GOT3 (cell line): ENCODE results near the gene CMIP.
"Not testable (repeated sequence)": the region's sequence is repeated elsewhere in the genome, so short reads cannot be mapped to it uniquely, and the experiment has no call there.

Source experiments
- DNase-seq: peaks from one replicate; lab custom pipeline; 2025; ENCODE audit warnings: mixed read lengths; lab: John Stamatoyannopoulos, UW

The CMIP gene

DNA sequence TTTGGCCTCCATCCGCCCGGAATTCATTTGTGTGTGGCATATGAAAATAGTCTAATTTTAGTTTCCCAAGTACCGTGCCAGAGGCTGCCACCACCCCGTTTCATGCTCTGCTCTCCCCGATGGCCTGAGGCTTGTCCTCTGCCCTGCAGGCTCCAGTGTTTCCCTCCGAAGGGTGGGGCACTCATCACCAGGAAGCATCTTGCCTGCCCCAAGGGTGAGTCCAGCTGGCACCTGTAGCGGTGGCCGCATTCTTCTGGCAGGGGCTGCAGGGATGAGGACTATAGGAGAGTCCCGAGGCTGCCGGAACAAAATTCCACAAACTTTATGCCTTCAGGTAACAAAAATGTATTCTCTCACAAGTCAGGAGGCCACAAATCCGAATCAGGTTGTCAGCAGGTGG lies 23.1 kb upstream of the CMIP start:
- DNase-seq: no peak

DNA sequence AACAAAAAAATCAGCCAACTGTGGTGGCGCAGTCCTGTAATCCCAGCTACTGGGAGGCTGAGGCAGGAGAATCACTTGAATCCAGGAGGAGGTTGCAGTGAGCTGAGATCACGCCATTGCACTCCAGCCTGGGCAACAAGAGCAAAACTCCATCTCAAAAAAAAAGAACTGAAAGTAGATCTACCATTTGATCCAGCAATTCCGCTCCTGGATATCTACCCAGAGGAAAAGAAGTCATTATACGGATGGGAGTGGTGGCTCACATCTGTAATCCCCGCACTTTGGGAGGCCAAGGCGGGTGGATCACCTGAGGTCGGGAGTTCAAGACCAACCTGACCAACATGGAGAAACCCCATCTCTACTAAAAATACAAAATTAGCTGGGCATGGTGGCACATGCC lies 22.5 kb upstream of the CMIP start:
- DNase-seq: not testable (repeated sequence)

DNA sequence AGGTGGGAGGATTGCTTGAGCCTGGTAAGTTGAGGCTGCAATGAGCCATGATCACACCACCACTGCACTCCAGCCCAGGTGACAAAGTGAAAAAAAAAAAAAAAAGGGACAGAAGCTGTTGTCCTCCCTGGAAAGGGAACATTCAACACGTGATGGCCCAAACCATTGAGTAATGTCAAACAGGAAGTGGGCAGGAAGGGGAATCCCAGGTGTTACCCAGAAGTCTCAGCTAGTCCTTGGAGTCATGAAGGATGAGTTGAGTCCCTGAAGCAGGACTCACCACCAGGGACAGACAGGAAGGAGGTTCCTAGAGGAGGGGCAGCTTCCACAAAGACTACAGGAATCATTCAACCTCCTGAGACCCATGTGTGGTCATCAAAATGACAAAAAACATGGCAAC lies 19.8 kb upstream of the CMIP start:
- DNase-seq: no peak

DNA sequence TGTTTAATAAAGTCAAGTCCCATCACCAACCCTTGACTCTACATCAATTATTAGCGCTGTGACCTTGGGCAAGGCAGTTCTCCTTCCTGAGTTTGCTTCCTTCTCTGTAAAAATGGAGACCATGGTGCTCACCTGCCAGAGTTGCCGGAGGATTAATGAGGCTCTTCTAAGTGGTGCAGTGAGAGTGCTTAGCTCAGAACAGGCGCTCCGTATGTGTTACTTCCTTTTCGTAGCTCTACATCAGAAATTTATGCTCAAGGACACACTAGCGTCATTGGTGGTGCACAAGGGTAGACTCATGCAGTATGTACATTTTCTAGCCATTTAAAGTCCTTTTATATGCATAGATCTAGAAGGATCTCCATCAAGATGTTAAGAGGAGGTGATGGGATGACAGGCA lies 17.4 kb upstream of the CMIP start:
- no peak for DNase-seq

DNA sequence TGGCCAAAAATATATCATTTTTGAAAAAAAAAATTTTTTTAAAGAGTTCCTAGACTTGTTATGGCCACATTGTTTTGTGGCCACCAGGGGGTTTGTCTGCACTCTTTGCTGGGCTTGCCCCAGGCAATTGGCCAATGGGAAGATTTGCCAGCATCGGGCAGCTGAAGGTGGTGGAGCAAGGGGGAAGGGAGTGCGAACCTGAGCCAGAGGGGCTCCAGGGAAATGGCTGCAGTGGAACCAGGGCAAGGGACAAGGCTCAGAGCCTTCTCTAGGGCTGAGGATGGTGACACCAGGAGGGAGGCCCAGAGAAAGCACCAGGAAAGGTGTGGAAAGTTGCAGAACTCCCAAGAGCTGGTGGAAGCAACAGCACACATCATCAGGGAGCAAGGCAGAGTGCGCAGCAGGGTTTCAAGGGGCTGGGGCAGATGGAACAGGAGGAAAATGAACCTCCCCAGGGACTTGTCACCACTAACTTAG lies 15.5 kb upstream of the CMIP start:
- DNase-seq: no peak

DNA sequence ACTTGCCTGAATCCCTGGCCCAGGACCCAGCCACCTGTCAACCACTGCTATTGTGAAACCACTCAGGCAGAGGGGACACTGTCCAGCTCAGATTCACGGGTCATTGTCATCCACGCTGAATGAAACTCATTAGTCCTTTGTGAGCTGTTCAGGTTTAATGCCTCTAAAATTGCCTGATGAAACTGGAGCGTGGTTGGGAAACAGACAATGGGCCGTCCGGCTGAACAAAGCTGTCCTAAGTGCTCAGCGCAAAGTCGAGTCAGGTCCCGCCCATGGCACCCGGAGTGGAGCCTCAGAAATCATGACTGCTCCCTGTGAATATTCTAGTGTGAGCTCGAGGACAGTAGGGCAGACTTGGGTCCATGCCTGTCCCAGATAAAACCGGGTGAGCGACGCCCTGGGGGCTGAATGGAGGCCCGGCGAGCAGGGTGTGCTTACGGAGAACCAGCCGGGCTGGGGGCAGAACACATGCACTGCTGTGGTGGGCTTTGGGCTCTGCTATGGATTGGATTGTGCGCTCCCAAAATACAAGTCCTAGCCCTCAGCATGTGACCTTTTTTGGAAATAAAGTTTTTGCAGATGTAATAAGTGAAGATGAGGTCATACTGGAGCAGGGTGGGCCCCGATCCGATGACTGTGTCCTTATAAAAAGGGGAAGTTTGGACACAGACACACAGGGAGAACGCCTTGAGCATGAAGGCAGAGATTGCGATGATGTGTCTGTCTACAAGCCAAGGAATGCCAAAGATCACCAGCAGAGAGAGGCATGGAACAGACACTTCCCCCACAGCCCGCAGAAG lies 12.9 kb upstream of the CMIP start:
- DNase-seq: peak; percentile 46

DNA sequence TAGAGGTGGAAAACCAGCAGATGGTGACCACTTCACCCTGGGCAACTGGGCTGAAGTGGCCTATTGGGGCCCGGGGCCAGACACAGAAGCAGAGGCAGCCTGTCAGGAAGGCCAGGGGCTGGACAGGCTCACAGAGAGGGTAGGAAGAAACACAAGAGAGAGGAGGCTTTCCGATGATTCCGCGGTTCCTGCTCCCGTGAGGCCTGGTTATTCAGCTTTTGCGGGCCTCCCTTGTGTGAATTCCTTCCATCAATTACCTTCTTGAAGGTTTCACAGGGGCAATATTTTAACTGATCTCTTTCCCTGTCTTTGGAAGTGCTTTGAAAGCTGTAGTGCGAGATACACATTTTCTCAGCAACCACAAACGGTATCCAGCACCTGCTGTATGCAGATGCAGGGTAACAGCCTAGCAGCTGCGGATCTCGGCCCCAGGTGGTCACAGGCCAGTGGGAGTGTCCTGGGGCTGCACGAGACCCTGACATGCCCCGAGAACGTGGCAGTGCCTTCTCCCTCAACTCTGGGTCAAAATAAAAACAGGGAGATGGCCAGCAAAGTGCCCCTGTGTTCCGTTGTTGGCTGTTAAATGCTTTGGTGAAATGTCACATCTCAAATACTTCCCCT lies 11.6 kb upstream of the CMIP start:
- DNase-seq: no peak

DNA sequence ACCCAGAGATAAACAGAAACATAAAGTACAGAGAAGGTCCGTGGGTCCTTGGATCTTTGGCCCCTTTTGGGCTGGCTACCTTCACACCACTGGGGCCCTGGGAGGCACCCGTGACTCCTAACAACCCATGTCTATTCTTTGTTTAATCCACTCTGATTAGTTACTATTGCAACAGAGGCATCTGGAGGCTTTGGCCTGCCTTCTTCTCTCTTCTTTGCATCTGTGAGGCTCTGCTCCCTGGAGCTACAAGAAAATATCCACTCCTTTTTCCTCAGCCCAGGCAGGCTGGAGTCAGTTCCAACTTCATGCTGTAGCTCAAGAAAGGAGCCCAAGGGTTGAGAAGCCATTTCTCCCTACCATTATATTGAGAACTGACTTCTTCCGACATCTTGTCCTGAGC lies 9.5 kb upstream of the CMIP start:
- no peak for DNase-seq

DNA sequence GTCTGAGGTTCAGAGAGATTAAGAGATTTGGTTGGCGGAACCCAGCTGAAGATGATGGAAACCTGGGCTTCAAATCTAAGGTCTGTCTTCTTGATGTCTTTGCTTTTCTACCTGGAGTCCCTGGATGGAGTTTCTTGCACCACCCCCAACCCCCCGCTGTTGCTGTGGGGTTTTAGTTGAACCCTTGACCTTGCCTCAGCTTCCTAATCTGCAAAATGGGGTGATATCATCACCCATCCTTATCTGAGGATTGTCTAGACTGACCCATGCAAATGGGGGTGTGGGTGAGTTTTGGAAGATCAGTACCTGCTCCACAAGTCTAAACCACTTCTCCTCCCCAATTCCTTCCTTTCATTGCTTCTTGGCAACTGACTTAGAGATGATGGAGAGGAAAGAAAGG lies 9.0 kb upstream of the CMIP start:
- no peak for DNase-seq

DNA sequence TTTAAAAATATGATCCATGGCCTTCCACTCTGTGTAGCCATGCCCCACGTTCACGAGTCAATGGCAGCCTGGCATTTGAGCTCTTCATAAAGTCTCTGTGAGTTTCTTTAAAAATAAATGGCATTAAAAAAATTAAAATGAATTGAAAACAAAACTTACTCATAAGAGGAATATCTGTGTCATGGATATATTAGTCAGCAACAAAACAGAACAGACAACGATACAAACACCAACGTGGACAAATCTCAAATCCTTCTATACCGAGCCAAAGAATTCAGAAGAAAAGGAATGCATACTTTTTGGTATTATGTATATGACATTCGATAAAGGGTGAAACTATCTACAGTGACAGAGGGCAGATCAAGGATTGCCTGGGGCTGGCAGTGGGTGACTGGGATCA lies 8.2 kb upstream of the CMIP start:
- no peak for DNase-seq

DNA sequence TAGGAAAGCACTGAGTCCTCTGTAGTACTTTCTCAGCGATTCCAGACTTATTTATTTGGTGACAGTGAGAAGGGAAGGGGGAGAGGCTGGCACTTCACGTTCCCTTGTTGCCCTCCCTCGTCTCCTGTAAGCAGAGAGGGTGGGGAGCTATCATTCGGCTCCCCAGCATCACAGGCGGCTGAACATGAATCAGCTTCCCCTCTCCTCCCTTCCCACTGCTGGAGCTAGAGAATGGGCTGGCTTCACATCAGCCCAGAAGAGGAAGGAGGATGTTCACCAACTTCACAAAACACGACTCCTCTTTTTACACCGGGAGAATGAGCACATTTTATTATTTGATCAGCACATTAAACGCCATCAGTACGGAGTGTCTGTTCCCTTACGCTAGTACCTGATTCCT lies 6.7 kb upstream of the CMIP start:
- no peak for DNase-seq

DNA sequence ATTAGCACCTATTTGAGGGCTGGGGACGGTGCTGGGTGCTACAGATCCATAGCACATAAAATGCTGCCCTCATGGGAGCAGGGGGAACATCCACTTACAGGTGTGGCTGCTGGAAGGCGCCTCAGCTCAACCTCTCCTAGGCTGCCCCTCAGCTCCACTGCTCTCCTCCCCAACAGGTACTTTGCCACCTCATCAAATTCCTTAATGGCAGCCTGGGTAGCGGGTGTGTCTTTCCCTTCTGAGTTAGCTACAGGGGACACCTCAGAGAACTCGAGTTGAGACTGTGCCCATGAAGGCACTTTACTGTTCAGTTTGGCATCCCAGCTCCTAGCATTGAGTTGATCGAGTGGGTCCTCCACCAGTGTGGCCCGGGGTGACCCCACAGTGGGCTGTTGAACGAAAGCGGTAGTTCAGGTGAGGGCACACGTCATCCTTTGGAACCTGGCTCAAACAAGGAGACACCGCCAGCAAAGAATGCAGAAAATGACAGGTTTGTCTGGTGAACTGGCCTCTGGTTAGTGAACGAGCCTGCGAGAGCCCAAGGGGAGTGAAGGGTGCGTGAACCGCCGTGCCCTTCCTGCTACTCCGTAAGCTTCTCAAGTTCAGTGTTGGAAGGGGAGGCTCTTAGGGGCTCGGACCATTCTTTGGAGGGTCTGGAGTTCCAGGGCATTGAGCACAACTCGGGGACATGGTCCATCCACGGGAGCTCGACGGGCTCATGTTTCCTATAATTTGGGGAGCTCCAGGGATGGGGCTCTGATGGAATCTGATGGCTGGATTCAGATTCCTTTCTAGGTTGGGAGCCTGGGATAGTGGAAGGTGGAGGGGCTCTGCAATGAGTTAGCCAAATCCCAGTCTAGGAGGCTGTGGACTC lies 3.5 kb upstream of the CMIP start:
- DNase-seq: no peak

DNA sequence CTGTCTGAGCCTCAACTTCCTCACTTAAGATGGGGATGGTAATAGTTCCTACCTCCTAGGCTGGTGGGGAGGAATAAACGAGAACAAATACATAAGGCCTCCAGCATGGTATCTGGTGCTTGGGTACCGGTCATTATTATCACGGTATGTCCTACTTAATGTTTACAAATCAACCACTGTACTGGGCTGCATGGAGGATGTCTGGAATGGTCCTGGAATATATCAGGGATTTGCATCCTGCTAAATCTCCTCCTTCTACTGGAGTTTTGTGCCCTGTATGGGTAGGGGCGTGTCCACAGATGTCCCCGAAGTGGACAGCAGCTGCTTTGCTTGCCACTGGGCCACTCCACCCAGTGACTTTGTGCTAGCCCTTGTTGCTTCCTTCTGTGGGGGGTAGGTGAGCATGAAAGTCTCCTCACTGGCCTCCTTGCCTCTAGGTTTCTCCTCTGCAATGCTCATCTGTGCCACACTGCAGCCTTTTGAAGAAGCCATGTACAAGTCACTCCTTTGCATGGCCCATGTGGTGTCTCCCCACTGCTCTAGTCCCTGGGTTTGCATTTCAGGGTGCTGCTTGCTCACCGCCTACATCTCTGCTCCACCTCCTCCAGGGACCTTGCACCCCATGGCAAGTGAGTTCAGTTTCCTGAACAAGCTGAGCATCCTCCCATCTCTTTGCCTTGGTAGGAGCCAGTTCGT lies 2.2 kb upstream of the CMIP start:
- DNase-seq: no peak

DNA sequence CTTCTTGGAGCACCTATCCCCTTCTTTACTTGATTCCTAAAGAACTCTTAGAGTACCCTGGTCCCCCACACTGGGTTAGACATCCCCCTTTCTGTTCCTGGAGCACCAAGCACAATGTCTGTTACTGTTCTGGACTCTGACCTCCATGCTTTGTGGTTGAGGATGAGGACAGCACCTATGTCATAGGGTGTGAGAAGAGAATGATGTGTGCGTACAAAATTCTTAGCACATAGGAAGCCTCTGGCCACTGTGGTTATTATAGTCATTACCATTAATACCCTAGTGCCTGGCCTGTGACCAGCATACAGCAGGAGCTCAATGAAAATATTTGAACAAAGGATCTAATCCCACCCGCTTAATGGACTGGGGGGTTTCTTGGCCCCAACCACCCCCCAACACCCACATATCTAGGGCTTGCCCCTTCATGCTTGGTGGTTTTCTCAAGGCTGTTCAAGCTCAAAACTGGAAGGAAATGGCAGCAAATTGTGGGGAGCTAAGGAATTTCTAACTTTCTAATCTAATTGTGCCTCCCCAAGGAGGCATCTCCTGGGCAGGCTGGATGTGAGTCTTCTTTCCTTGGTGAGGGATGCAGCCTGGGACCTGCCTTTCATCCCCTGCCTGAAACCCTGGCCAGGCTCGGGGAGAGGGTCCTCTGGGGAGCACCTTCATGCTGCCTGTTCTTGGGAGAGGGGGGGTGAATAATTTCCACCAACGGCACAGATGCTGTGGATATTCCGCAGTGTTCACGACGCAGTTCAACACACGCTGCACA lies 1.5 kb upstream of the CMIP start:
- no peak for DNase-seq

DNA sequence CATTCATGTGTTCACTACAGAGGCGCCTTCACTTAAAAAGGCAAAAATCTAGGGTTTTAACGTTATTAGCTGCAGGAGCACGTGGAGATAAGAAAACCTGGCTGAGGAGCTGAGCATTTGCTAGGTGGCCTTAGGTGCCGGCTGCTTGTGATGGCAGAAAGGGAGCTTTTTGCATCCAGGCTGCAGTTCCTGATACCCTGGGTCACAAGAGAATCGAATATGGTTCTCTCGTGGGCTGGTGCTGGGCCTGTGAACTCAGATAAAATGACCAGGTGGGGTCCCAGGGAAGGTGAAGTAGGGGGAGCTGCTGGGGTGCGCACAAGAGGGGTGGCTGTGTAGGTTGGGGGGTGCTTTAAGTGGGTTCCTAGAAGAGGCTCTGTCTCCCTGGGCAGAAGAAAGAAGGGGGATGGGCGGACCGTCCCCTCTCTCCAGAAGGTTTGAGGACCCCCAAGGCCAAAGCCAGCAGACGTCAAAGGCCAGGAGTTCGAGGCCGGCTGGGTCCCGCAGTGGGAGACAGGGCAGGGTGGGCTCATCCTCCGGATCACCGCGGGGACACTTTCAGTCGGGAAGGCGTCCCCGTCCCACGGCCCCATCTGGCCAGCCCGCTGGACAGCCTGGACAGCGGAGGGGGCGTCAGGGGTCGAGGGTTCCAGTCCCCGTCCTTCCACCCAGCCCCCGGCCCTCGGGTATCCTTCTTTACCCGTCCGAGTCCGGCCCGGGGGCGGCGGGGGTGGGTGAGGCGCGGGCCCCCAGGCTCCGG lies 740 bp upstream of the CMIP start:
- DNase-seq: no peak

DNA sequence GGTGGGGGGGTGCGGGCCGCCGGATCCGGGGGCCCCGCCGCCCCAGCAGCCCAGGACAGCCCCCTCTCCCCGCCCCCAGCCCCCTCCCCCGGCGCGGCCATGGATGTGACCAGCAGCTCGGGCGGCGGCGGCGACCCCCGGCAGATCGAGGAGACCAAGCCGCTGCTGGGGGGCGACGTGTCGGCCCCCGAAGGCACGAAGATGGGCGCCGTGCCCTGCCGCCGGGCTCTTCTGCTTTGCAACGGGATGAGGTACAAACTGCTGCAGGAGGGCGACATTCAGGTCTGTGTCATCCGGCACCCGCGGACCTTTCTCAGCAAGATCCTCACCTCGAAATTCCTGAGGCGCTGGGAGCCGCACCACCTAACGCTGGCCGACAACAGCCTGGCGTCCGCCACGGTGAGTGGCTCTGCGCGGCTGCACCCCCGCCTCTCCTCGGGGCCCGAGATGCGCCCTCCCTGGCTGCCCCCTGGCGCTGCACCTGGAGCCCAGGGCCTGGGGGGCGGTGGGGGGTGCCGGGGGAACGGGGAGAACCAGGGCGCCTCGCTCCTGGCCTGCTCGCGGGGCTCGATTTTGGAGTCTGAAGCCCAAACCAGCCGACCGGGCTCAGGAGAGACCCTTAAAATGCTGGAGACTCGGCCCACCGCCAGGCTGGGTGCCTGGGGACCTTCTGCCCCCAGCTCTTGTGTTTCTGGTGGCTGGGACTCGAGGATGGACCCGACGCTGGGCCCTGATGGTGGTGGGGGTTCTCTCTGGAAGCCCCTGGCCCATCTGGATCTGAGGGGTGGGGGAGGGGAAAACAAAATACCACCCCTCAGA lies 744 bp downstream of the CMIP start:
- no peak for DNase-seq

DNA sequence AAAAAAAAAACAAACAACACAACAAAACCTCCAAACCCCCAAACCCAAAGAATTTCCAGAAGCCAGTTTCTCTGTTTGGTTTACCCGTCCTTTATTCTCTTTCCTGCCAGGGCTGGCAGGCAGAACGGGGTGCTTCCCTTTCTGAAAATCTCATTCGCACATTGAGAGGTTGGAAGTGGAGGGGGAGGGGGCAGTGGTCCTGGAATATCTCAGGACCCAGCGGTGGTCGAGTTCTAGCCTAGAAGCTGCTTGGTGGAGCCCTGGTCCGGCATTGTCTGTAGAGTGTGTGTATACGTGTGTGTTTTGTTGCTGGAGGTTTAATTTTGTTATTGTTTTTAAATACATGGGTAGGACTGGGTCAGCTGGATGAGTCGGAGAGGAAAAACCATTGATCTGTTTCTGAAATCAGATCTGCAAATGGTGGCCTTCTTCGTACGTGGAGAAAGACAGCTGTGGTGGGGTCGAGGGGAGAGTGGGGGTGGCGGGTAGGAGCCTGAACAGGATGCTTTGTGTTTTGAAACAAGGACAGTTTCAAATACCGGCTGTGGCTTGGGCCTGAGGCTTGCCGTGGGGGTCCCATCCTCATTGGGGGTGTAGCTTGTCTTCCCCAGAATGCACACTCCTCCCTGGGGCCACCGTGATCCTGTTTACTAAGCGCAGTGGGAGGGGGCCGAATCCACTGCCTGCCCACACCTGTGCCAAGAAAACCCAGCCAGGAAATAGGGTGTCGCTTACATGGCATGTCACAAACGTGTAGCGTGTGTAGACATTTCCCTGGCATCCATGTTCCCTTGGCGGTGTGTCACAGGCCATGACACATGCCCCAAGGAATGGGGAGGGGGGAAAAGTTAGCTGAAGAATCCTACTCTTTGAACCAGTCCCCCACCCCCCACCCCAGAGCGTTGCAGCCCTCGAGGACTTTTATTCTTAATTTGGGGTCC lies 1.6 kb downstream of the CMIP start:
- no peak for DNase-seq

DNA sequence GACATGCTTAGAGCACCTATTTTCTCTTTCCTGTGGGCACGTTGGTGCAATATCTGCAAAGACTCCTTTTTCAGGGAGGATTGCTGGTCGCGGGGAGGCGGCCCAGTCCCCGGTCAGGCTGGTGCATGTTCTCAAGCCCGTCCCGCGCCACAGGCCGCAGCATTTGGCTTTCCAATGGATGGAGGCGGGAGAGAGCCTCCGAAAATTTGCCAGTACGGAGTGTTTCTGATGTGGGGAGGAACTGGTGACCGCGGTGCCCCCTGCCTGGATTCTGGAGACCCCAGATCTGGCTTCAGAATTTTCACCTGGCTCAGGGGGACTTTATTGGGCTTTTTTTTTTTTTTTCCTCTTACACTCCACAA lies 2.3 kb downstream of the CMIP start:
- DNase-seq: no peak
